NCI-H187 (cell line): Measurements from ENCODE around the gene BPHL.
A peak's percentile ranks its signal among the peaks of the same experiment; 100 is the strongest.
"Not testable (repeated sequence)": the region's sequence is repeated elsewhere in the genome, so short reads cannot be mapped to it uniquely, and the experiment has no call there.

ENCODE experiments used
- DNase-seq, 2 experiments: peaks; one replicate each; lab custom pipeline; 2025; lab: John Stamatoyannopoulos, UW

The BPHL gene

GRCh38 chr6:3118353-3119039, at the start of gene BPHL:
Gene BPHL (plus strand): TSS chr6:3118711. CDS start chr6:3118741, 30 bp downstream.
- DNase-seq, result peak; percentile 91 to 92

- DNase-seq, result no peak
Observed at GRCh38 chr6:3071568-3071967, 46.9 kb upstream of the BPHL start.

DNA sequence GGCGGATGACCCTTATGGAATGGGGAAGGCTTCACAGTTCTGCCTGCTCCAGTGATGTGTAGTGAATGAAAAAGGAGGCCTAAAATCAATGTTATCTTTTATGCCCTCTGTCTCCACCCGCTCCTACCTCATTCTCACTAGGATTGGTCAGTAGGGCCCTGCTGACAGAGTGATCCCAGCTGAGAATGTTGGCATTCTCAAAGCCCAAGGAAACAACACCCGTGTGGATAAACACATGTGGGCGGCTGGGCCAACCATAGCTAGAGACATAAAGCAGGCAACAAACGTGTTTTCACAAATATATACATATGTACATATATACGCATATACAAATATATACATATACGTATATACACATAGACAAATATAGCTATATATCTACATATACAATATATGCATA, 45.7 kb upstream of the BPHL start:
- no peak for DNase-seq

GRCh38 chr6:3073382-3073781, 45.1 kb upstream of the BPHL start:
- no peak for DNase-seq

DNA sequence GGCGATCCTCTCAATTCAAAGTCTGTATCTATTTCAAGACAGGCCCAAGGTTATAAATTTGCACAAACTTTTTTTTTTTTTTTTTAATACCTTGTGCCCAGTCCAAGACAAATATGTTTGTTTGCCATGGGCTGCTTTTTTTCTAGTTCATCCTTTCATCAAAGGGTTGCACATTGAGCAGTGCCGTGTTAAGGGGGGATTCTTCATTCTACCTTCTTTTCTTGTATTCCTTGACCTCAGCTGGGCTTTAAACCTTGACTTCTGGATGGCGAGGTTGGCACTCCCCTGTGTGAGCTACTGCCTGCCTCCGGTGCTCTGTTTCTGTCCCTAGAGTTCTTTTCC, 42.8 kb upstream of the BPHL start:
- DNase-seq, result no peak

GRCh38 chr6:3076320-3076719, 42.2 kb upstream of the BPHL start:
- DNase-seq, result no peak

DNA sequence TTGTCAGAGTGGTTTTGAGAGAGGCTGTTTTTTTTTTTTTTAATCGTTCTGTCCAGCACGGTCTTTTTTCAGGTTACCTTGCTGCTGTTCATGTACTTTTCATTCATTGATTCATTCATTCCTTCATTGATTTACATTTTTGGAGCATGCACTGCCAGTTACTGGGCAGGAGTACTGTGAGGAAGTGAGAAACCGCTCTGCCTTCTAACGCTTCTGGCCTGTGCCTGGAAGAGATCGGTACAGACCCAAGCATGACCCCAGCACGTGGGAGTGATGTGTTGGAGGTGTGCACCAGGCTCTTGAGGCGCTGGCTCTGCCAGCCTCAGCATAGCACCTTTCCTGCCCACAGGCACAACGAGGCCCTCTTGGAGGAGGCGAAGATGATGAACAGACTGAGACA, 41.1 kb upstream of the BPHL start:
- DNase-seq, result no peak

GRCh38 chr6:3078952-3079351, 39.6 kb upstream of the BPHL start:
- not testable (repeated sequence) for DNase-seq

- DNase-seq, result no peak
Observed at GRCh38 chr6:3079682-3080081, 38.8 kb upstream of the BPHL start.

- no peak for DNase-seq
Observed at GRCh38 chr6:3081960-3082359, 36.6 kb upstream of the BPHL start.

GRCh38 chr6:3085074-3085473, 33.4 kb upstream of the BPHL start:
- DNase-seq, result no peak

GRCh38 chr6:3086282-3086946, 32.1 kb upstream of the BPHL start:
- DNase-seq, result no peak

DNA sequence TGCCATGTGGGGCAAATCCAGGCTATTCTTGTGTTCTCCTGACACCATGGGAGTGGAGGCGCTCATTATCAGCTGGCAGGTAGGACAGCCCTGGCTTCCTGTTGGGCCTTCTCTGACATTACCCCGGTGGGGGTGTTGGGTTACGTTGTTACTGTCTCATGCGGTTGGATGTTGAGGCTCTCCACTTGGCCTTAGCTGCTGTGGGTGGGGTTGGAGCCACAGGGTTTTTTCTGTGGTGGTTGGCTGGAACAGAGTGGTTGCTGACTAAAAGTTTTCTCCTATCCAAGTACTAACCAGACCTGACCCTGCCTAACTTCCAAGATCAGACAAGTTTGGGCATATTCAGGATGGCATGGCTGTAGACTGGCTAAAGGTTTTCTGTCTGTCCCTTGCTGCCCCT, 30.1 kb upstream of the BPHL start:
- no peak for DNase-seq

DNA sequence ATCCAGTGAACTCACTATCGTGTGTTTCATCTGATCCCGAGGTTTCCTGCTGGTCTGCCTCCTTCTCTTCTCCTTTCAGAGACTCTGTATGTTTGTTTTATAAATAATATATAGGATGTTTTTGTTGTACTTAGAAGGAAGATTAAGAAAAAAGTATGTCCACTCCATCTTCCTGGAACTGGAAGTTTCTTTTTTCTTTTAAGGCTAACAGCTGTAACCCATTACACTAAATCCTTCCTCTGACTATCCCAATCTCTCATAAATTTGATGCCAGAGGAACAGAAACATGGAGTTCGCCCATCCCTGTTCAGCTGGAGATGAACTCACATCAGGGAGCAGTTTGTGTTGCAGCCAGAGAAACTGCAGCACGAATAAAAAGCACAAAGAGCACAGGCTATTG, 29.5 kb upstream of the BPHL start:
- DNase-seq, result no peak

DNA sequence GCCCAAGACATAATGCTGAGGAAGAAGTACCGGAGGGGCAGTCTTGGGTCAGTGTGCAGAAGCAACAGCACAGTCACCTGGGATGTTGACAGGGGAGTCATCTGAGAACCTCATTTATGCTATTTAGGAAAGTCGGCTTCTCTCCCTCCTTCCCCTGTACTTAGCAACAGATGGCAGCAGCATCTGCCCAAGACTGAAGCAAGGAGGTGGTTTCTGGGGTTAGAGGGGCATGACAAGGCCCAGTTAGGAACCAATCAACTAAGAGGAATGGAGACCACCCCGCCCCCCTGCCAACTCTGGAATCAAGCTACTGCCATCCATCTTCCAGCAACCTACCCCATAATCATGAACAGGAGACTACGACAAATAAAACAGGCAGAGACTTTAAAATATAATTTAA, 28.5 kb upstream of the BPHL start:
- no peak for DNase-seq

- DNase-seq, result no peak
Observed at GRCh38 chr6:3094815-3095214, 23.7 kb upstream of the BPHL start.

DNA sequence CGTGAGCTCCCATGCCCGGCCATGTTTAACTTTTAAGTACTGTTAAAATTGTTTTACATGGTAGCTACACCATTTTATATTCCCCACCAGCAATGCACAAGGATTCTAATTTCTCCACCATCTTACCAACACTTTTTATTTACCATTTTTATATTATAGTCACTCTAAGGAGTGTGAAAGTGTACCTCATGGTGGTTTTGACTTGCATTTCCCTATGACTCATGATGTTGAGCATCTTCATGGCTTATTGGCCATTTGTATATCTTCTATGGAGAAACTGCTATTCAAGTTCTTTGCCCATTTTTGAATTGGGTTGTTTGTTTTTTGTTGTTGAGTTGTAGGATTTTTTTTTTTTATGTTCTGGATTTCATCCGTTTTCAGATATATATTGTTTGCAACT, 15.6 kb upstream of the BPHL start:
- DNase-seq, result no peak

DNA sequence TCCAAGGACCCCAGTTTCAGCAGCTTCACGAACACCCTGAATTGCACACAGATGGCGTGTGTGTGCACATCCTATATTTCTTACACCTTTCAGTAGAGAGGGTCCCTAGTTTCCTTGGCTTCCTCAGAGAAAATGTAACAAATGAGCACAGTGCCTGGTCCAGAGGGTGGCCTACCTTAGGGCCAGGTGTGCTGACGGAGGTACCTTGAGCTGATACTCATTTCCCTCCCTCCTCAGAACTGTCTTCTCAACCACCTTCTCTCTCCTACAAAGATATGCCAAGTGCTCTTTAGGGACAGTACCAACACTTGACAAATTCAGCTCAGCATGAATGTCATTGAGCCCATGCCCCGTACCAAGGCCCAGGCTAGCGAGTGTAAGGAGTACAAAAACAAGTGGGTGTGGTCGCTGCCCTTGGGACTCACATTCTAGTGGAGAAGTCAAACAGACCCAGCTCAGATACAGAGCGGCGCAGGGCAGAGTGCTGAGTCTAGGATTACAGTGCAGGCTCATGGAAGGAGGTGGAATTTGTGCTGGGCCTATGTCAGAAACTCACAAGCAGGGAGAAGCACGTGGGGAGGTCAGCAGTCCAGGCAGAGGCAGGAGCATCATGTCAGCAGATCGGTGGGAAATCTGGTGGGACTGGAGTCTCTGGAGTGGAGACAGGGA, 9.6 kb upstream of the BPHL start:
- no peak for DNase-seq

GRCh38 chr6:3109761-3110160, 8.8 kb upstream of the BPHL start:
- no peak for DNase-seq

DNA sequence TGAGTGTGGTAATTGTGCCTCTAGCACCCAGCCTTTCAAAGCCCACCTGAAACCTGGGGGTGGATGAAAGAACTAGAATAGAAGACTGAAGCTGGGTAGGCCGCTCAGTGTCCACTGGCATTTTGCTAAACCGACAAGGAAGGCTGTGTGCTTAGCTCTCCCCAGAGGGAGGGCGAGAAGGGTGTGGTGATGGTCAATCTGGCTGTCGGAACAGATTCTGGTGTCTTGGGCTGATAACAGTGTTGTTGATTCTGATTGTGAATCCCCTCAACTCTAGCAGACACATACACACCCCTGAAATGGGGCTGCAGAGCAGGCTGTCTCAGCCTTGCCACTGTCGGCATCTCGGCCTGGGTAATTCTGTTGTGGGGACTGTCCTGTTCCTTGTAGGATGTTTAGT, 4.1 kb upstream of the BPHL start:
- no peak for DNase-seq

GRCh38 chr6:3117912-3118352, 579 bp upstream of the BPHL start:
- no peak for DNase-seq

GRCh38 chr6:3119040-3119723, 671 bp downstream of the BPHL start:
- peak in 1 of 2 experiments; percentile 49 for DNase-seq

DNA sequence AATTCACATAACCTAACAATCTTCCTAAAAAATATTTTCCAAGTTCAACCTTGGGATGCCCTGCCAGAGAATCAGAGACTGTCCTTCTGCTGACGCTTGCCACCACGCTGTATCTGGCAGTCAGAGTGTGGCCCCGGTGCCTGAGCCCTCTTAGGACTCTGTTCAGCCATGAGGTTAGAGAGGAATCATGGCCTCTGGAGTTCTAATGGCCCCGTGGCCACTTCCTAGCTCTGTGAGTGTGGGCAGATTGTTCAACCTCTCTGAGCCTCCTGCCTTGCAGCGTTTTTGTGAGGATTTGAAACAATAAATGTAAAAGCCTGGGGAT, 2.2 kb downstream of the BPHL start:
- no peak for DNase-seq
